HepG2 (cell line): Measurements from ENCODE around the gene RTN3. TPM values are rescaled to one million over a fixed set of nuclear protein-coding genes. Genes with fewer than 3 reads are reported as not detected.

Experiments
- ARID2 ChIP-seq: sonication (generic); formaldehyde crosslinking; IDR thresholded peaks from 2 replicates; pipeline ENCODE4 v1.8.1; 2022; ENCODE audit warnings: mild to moderate bottlenecking, missing genetic modification reagents, borderline replicate concordance
- ATF7 ChIP-seq, 2 experiments: fragments of 450-650 bp in 1 of 2; sonication (generic) in 1 of 2; formaldehyde crosslinking in 1 of 2; IDR thresholded peaks; 2 replicates each; pipeline versions ENCODE4 v1.4.0 to v1.6.1; 2016 to 2020; ENCODE audit warnings: antibody characterized with exemption in 1 of 2, mild to moderate bottlenecking in 1 of 2, missing genetic modification reagents in 1 of 2
- CCDC6 ChIP-seq: sonication (generic); formaldehyde crosslinking; IDR thresholded peaks from 2 replicates; pipeline ENCODE4 v1.8.1; 2022; ENCODE audit warnings: mild to moderate bottlenecking, missing genetic modification reagents, moderate library complexity
- HINFP ChIP-seq: sonication (generic); formaldehyde crosslinking; IDR thresholded peaks from 2 replicates; pipeline ENCODE4 v1.4.0; 2020; ENCODE audit warnings: low read depth, mild to moderate bottlenecking, missing genetic modification reagents
- ISX ChIP-seq: sonication (generic); formaldehyde crosslinking; conservative IDR thresholded peaks from 2 replicates; pipeline ENCODE4 v1.5.0; 2020; ENCODE audit warnings: missing genetic modification reagents
- KAT7 ChIP-seq: IDR thresholded peaks from 2 replicates; pipeline ENCODE4 v1.6.1; 2018; ENCODE audit warnings: borderline replicate concordance, missing compliant biosample characterization
- KDM6A ChIP-seq: IDR thresholded peaks from 2 replicates; pipeline ENCODE4 v1.6.1; 2016; ENCODE audit warnings: low read depth
- MED13 ChIP-seq: sonication (generic); formaldehyde crosslinking; IDR thresholded peaks from 2 replicates; pipeline ENCODE4 v1.5.0; 2020; ENCODE audit warnings: missing genetic modification reagents
- MEIS1 ChIP-seq: sonication (generic); formaldehyde crosslinking; IDR thresholded peaks from 2 replicates; pipeline ENCODE4 v1.9.0; 2021; ENCODE audit warnings: mild to moderate bottlenecking, missing genetic modification reagents, moderate library complexity, borderline replicate concordance
- NONO ChIP-seq, 2 experiments: fragments of 450-650 bp in 1 of 2; sonication (generic) in 1 of 2; formaldehyde crosslinking in 1 of 2; IDR thresholded peaks in 1 of 2; conservative IDR thresholded peaks in 1 of 2; 2 replicates each; pipeline versions ENCODE4 v1.6.1 to v1.8.0; 2017 to 2022; ENCODE audit warnings: mild to moderate bottlenecking in 1 of 2, missing genetic modification reagents in 1 of 2, moderate library complexity in 1 of 2
- POLR2A ChIP-seq, 2 experiments: IDR thresholded peaks; 2 replicates each; pipeline ENCODE4 v1.6.1; 2011; ENCODE audit warnings: low read depth in 2 of 2, low read length in 2 of 2, mild to moderate bottlenecking in 1 of 2, moderate library complexity in 1 of 2; ENCODE audit not compliant: insufficient read depth in 1 of 2
- RFX3 ChIP-seq: IDR thresholded peaks from 2 replicates; pipeline ENCODE4 v1.6.1; 2016; ENCODE audit warnings: missing biosample characterization, missing genetic modification reagents
- STAT5B ChIP-seq: sonication (generic); formaldehyde crosslinking; IDR thresholded peaks from 2 replicates; pipeline ENCODE4 v1.4.0; 2020; ENCODE audit warnings: missing genetic modification reagents
- TBL1XR1 ChIP-seq: fragments of 150-350 bp; IDR thresholded peaks from 2 replicates; pipeline ENCODE4 v1.6.1; 2014; ENCODE audit warnings: borderline replicate concordance, low read length; ENCODE audit not compliant: partially characterized antibody
- TCF7L2 ChIP-seq: IDR thresholded peaks from 2 replicates; pipeline ENCODE4 v1.6.1; 2011; ENCODE audit warnings: mild to moderate bottlenecking, low read depth, low read length, moderate library complexity
- ZNF274 ChIP-seq: sonication (generic); formaldehyde crosslinking; IDR thresholded peaks from 2 replicates; pipeline ENCODE4 v1.5.1; 2020; ENCODE audit warnings: mild to moderate bottlenecking, missing genetic modification reagents
- ZNF282 ChIP-seq: fragments of 450-650 bp; IDR thresholded peaks from 2 replicates; pipeline ENCODE4 v1.6.1; 2018; ENCODE audit not compliant: partially characterized antibody
- ZNF33B ChIP-seq: sonication (generic); formaldehyde crosslinking; IDR thresholded peaks from 2 replicates; pipeline ENCODE4 v1.5.1; 2020; ENCODE audit warnings: mild to moderate bottlenecking, missing genetic modification reagents
- ZNF350 ChIP-seq: sonication (generic); formaldehyde crosslinking; IDR thresholded peaks from 2 replicates; pipeline ENCODE4 v1.4.0; 2020; ENCODE audit warnings: mild to moderate bottlenecking, low read depth, missing genetic modification reagents, borderline replicate concordance
- ZNF446 ChIP-seq: sonication (generic); formaldehyde crosslinking; IDR thresholded peaks from 2 replicates; pipeline ENCODE4 v1.5.0; 2020; ENCODE audit warnings: mild to moderate bottlenecking, missing genetic modification reagents
- ZNF782 ChIP-seq: sonication (generic); formaldehyde crosslinking; IDR thresholded peaks from 2 replicates; pipeline ENCODE4 v1.4.0; 2020; ENCODE audit warnings: missing genetic modification reagents, mild to moderate bottlenecking, borderline replicate concordance
- ZNF879 ChIP-seq: sonication (generic); formaldehyde crosslinking; IDR thresholded peaks from 2 replicates; pipeline ENCODE4 v1.8.1; 2023; ENCODE audit warnings: missing genetic modification reagents
- ZSCAN20 ChIP-seq: sonication (generic); formaldehyde crosslinking; IDR thresholded peaks from 2 replicates; pipeline ENCODE4 v1.4.0; 2020; ENCODE audit warnings: missing genetic modification reagents, mild to moderate bottlenecking, borderline replicate concordance
- polyA plus RNA-seq, 8 experiments: library from polyadenylated mRNA; depleted of rRNA in 3 of 8; stranded (reverse) in 7 of 8; unstranded in 1 of 8; fragments of >200 nt; fragmentation: Illumina TruSeq in 4 of 8; extraction: Trizol in 4 of 8; gene quantifications; 2 replicates each; pipeline versions ENCODE4 v1.2.1 to v1.2.3, GENCODE V29; 2011 to 2016; ENCODE audit warnings: low read depth in 4 of 8, missing spikeins in 1 of 8, mixed read lengths in 1 of 8; ENCODE audit not compliant: insufficient read depth in 1 of 8
- total RNA-seq, 5 experiments: library from RNA; depleted of rRNA; stranded (reverse); fragments of >200 nt; fragmentation: Illumina TruSeq; extraction: Trizol; gene quantifications; 2 replicates each; pipeline ENCODE4 v1.2.3, GENCODE V29; 2016; ENCODE audit warnings: low read depth in 1 of 5
- TF ChIP-seq, protein P1 (sequence below), 2 experiments: IDR thresholded peaks; 2 replicates each; pipeline ENCODE4 v1.6.1; 2011 to 2012; ENCODE audit warnings: low read length in 2 of 2, borderline replicate concordance in 1 of 2, low read depth in 1 of 2, mild to moderate bottlenecking in 1 of 2, moderate library complexity in 1 of 2
- TF ChIP-seq, protein P2 (sequence below): sonication (generic); formaldehyde crosslinking; IDR thresholded peaks from 2 replicates; pipeline ENCODE4 v1.8.1; 2022; ENCODE audit warnings: mild to moderate bottlenecking, missing genetic modification reagents

The RTN3 gene
- total and polyA plus RNA-seq, 2 of the 13 experiments (the other 11 are each of a cell fraction or from before 2014, with no cell fraction given) = 32.2 to 41.1 TPM

DNA sequence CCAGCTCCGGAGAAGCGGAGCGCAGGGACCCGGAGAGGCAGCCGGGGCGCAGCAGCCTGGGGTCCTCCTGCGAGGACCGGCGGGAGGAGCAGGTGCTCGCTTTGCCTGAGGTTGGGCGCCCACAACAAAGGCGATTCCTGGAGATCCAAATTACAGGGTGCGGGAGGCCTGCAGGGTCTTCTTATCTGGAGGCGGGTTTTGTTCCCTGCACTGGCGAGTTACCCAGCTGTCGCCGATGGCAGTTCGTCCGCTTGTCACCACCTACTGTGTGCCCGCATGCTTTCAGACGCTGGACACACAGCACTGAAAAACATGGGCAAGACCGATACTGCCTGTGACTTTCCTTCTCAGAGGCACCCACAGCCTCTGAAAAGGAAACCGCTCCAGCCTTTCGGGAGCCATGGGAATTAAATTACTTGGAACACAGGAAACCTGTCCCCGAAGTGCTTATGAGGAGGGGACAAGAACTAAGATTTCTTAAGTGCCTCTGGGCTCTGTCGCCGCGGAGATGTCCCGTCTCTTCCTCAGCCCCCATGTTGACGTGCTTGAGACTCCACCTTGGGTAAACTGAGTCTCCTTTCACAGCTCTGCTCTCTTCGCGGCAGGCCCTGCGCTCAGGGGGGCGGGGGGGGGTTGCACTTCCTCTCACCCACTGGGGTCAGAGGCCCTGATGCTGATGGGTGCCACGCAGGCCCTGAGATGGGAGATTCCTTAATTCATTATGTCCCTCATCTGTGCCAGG, 88.6 kb downstream of the RTN3 start (continued):
- TF ChIP-seq CCDC6 (CRISPR knock-in tag) (no peak), ZNF33B (CRISPR knock-in tag) (no peak), ZNF782 (CRISPR knock-in tag) (no peak), MEIS1 (CRISPR knock-in tag) (no peak), STAT5B (CRISPR knock-in tag) (no peak), KAT7 (CRISPR knock-in tag) (no peak), ZNF282 (no peak), ZNF446 (CRISPR knock-in tag) (peak; percentile 40; the same call in 1 of the 2 replicates), ZNF879 (no peak), ARID2 (CRISPR knock-in tag) (no peak), TCF7L2 (no peak), ZSCAN20 (no peak), RFX3 (no peak), KDM6A (CRISPR knock-in tag) (no peak), NONO (IDR thresholded peaks at IDR 0.05) (no peak), NONO (CRISPR knock-in tag; conservative IDR thresholded peaks at IDR 0.05) (0 out of 2 replicates have a peak, but pooled peaks have one; percentile 11), ATF7 (IDR thresholded peaks at IDR 0.05) (no peak), ATF7 (CRISPR knock-in tag; IDR thresholded peaks at IDR 0.05) (no peak), ZNF274 (CRISPR knock-in tag) (0 out of 2 replicates have a peak, but pooled peaks have one; percentile 15), TBL1XR1 (no peak), POLR2A (IDR thresholded peaks at IDR 0.05; ENCODE audit: insufficient read depth in 1 of 2, low read depth in 2 of 2, low read length in 2 of 2) (no peak), MED13 (no peak), ISX (CRISPR knock-in tag) (no peak), ZNF350 (CRISPR knock-in tag) (no peak), HINFP (CRISPR knock-in tag) (no peak)
- TF ChIP-seq, protein P1, sequence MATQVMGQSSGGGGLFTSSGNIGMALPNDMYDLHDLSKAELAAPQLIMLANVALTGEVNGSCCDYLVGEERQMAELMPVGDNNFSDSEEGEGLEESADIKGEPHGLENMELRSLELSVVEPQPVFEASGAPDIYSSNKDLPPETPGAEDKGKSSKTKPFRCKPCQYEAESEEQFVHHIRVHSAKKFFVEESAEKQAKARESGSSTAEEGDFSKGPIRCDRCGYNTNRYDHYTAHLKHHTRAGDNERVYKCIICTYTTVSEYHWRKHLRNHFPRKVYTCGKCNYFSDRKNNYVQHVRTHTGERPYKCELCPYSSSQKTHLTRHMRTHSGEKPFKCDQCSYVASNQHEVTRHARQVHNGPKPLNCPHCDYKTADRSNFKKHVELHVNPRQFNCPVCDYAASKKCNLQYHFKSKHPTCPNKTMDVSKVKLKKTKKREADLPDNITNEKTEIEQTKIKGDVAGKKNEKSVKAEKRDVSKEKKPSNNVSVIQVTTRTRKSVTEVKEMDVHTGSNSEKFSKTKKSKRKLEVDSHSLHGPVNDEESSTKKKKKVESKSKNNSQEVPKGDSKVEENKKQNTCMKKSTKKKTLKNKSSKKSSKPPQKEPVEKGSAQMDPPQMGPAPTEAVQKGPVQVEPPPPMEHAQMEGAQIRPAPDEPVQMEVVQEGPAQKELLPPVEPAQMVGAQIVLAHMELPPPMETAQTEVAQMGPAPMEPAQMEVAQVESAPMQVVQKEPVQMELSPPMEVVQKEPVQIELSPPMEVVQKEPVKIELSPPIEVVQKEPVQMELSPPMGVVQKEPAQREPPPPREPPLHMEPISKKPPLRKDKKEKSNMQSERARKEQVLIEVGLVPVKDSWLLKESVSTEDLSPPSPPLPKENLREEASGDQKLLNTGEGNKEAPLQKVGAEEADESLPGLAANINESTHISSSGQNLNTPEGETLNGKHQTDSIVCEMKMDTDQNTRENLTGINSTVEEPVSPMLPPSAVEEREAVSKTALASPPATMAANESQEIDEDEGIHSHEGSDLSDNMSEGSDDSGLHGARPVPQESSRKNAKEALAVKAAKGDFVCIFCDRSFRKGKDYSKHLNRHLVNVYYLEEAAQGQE (IDR thresholded peaks at IDR 0.05; ENCODE audit: borderline replicate concordance in 1 of 2, low read depth in 1 of 2, low read length in 2 of 2) = no peak
- TF ChIP-seq, protein P2, sequence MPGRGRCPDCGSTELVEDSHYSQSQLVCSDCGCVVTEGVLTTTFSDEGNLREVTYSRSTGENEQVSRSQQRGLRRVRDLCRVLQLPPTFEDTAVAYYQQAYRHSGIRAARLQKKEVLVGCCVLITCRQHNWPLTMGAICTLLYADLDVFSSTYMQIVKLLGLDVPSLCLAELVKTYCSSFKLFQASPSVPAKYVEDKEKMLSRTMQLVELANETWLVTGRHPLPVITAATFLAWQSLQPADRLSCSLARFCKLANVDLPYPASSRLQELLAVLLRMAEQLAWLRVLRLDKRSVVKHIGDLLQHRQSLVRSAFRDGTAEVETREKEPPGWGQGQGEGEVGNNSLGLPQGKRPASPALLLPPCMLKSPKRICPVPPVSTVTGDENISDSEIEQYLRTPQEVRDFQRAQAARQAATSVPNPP (CRISPR knock-in tag) = no peak
